Glomerular endothelial cell (primary cell): ENCODE results near the gene MEF2A. TPM values are rescaled to one million over a fixed set of nuclear protein-coding genes. Genes with fewer than 3 reads are reported as not detected.
"Not testable (repeated sequence)": the region's sequence is repeated elsewhere in the genome, so short reads cannot be mapped to it uniquely, and the experiment has no call there.

ENCODE experiments used
- DNase-seq: peaks from one replicate; pipeline ENCODE4 v3.0.0-alpha.2; 2011; ENCODE audit warnings: low read depth, low spot score; ENCODE audit errors: extremely low read depth
- total RNA-seq: library from RNA; depleted of rRNA; stranded (reverse); fragments of >200 nt; gene quantifications from 2 replicates; pipeline ENCODE4 v1.2.3, GENCODE V29; 2015

Gene MEF2A
- total RNA-seq, 1 donor from 2014 or later, result 58.9 TPM

- no peak for DNase-seq
Observed at GRCh38 chr15:99727330-99727729, 161.5 kb downstream of the MEF2A start.

DNA sequence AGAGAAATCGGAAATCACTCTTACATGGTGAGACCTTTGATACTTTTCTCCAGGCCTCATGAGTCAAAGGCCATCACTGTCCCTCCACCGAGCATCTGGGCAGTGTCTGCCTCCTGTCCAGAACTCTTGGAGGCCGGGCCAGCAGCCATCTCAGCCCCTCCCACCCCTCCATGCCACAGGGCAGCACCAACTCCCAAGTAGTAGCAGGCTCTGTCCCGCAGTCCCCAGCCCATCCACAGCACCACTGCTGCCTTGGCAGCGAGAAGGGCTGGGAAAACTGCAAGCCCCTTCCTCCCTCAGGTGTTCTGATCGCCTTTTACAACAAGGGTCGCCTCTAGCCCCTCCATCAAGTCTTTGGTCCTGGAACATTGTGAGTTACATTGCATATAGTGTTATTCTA is 161.9 kb downstream of the MEF2A start:
- no peak for DNase-seq

- no peak for DNase-seq
Observed at GRCh38 chr15:99728916-99729315, 163.1 kb downstream of the MEF2A start.

GRCh38 chr15:99729327-99729726 is 163.5 kb downstream of the MEF2A start:
- DNase-seq, result no peak

- no peak for DNase-seq
Observed at GRCh38 chr15:99729920-99730319, 164.1 kb downstream of the MEF2A start.

DNA sequence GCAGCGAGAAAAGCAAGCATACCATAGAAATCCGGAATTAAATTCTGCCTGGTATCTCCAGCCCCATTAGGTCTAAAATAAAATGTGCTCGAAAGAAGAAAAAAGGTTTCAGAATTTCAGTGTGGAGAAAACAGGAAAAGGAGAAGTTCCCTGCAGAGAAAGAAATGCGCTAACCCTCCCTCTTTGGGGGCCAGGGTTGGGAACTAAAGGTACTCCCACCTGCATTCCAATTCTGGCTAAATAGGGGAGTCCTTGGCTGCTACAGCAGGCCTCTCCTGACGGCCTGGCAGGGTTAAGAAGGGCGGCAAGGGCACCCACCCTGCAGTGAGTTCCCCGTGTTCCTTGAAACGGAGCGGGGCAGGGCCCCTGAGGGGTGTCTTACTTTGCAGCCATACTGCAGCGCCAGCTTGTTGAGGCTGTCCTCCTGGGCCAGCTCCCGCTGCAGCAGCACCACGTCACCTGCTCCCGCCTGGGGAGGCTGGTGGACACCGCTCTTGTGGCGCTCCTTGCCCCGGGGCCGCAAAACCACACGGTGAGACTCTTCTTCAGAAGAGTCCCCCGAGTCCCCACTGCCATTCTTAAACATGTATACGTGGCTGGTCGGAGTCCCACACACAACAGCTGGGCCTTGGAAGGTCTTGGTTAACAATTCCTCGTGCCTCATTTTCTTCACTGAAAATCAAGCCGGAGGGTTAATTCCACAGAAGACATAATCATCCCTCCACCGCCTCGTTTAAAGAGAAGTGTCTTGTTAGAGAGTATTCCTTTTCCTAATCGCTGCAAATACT is 165.7 kb downstream of the MEF2A start:
- DNase-seq, result no peak

- no peak for DNase-seq
Observed at GRCh38 chr15:99732124-99732750, 166.5 kb downstream of the MEF2A start.

DNA sequence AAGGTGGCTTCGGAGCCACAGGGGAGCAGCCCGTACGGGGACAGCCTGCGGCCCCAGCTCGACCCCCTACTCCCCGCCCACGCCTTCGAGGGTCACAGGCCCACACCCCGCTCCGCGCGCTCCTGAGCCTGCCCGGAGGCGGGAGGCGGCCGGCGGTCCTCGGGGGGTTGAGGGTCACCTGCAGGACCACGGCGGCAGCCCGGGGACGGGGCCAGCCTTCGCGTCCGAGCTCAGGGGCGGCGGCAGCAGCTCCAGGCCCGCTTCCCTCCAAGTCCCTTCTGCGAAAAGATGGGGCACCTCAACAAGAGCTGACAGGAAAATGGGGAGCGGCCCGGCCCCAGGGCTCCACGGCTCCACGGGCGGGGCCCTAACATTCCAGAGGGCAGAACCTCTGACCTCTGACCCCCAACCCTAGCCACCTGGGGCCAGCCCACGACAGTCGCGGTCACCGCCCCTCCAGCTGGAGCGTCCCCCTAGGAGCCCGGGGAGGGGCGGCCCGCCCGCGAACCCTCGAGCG is 167.0 kb downstream of the MEF2A start:
- no peak for DNase-seq

DNA sequence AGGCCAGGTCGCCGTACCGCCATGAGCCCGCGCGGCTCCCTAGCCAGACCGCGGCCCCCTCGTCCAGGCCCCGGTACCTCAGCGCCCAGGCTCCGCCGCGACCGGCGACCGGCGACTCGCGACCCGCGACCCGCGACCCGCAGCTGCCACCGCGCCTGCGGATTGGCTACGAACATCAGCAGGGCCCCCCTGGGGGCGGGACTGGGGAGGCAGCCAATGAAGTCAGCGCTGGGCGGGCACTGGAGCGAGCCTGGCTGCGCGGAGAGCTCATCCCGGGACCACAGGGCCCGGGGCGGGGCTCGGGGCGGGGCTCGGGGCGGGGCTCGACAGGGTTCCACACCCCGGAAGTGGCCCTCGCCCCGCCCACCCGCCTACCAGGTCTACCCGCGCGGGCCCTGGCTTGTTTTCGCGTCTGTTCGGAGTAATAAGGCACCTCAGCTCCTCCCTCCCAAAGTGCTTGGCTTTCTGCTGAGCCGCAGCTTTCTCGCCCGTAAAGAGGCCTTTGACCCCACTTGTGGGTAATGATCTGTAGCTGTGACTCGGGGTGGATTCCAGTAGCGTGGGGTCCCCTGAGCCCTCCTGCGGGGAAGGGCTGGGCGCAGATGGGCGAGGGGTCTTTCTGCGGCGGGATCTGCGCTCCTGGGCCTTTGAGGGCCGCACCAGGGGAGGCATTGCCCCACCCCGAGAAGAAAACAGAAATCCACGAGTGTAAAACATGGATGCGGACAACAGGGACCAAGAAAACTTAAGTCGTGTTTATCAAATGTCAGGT is 167.7 kb downstream of the MEF2A start, which contains the start of gene LYSMD4:
Gene LYSMD4 (minus strand): TSS at position 170 of the 772 bp plus-strand sequence. CDS start 1,438 bp downstream, outside the sequence.
- no peak for DNase-seq

DNA sequence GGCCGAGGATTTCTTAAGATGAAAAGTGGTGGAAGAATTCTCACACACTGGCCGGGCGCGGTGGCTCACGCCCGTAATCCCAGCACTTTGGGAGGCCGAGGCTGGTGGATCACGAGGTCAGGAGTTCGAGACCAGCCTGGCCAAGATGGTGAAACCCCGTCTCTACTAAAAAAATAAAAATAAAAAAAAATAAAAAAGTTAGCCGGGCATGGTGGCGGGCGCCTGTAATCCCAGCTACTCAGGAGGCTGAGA is 168.2 kb downstream of the MEF2A start:
- not testable (repeated sequence) for DNase-seq

DNA sequence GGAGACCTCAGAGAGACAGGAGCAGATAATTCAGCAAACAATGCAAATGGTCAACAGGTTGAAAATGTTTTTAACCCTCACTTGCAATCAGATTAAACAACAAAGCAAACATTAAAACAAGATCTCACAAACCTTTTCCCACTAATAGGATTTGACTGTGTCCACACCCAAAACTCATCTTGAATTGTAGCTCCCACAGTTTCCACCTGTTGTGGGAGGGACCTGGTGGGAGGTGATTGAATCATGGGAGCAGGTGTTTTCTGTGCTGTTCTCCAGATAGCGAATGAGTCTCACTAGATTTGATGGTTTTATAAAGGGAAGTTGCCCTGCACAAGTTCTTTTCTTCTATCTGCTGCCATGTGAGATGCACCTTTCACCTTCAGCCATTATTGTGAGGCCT is 168.8 kb downstream of the MEF2A start:
- no peak for DNase-seq

DNA sequence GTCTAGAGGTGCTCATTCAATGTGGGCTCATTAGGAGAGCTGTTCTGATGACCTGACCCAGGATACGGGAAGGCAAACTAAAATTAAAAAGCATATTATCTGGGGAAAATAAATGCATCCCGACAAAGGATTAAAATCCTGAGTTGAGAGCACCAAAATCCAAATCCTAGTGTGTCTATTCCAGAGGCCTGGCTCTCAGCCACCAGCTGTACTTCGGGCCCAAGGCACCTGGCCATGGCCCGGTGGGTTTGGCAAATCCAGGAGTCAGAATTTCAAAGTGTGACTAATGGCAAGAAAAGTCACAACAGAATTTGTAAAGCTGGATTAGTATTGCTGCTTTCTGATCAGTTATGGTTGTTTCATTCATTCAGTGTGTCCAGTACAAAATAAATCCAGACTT is 170.1 kb downstream of the MEF2A start:
- DNase-seq, result no peak

DNA sequence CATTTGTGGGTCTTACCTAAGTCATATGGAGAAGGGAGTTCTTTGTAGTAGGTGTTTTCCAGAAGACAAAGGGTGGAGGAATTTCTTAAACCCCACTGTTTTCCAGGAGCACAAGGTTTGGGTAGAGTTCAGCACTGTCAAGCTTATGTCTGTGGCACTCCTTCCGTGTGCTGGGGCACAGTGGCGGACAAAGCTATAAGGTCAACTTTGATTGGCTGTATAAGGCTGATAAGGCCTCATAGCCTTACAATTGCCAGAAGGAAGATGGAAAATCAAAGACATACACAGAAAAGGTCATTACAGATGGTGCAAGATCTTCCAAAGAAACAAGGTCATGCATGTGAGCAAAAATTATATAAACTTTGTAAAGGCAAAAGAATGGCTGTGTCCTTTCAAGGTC is 170.9 kb downstream of the MEF2A start:
- no peak for DNase-seq

GRCh38 chr15:99738021-99738847 is 172.4 kb downstream of the MEF2A start:
- DNase-seq, result no peak

- DNase-seq, result no peak
Observed at GRCh38 chr15:99741835-99742234, 176.1 kb downstream of the MEF2A start.

DNA sequence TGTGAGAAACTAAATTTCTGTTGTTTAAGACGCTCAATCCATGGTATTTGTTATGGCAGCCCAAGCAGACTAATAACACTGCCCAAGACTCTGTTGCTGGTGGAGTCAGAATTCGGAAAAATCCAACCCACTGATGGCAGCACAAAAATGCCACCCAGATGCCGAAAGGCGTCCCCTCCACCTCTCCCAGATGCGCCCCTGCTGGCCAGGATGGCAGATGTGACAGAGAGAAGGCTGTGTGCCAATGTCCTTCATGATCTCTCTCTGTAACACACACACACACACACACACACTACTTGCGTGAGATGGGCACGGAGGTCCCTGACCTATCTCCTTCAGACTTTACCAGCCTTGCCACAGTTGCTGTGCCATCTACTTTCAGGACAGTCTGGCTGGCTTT is 178.4 kb downstream of the MEF2A start:
- DNase-seq, result no peak

GRCh38 chr15:99745370-99746086 is 179.7 kb downstream of the MEF2A start:
- DNase-seq, result no peak

- DNase-seq, result no peak
Observed at GRCh38 chr15:99749386-99749785, 183.6 kb downstream of the MEF2A start.

GRCh38 chr15:99750326-99750725 is 184.5 kb downstream of the MEF2A start:
- DNase-seq, result not testable (repeated sequence)

DNA sequence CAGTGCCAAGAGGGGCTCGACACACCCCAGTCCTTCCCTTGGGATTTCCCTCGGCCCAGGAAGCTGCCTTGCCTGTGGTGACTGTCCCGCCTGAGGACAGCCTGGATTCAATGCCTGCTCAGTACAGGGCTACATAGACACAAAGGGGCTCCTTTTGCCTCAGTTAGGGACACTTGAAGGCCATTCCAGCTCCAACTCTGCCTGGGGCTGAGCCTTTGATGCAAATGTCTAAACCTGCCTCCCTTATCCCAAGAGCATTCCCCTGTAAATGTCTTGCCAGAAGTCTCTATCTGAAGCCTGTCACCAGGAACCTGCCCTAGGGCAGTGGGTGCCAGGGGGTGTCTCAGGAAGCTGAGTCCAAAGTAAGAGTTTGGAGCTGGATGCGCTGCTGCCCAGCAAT is 186.8 kb downstream of the MEF2A start:
- DNase-seq, result no peak
